T-helper 9 cell (primary cell): ENCODE data around the gene PPP2R2C.

Source experiments
- DNase-seq: peaks from one replicate; pipeline ENCODE4 v3.0.0-alpha.2; 2020

The PPP2R2C gene

DNA sequence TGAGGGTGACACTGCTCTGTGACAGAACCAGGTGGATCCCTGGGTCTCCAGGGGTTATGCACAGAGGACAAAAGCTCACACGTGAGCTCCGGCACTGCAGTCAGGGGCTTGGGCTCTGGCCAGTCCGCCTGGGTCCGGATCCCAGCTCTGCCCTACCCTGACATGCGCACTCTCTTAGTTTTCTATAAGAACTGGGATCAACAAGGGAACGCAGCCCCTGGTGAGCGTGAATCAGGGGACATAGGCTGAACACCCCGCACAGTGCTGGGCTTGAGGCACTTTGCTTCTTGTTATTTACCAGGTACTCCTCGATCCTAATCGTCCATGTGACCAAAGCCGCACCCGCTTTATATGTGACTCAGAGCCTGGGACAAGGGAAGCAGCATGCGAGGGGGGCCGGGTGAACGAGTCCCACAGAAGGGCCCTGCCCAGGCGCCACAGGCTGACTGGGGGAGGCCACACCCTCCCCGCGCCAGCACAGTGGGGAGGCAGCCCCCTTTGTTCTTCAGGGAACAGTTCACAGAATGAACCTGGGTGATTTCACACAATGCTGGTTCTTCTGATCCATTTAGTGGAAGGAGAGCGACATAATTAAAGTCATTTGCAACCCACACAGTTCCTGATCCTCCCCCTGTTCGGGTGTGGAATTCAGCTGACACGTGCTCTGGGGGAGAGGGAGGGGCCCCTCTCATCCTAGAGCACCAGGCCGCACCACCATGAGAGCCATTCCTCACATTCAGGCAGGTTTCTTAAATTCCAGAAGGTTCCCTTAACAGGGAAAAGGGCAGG, 147.2 kb downstream of the PPP2R2C start:
- no peak for DNase-seq

DNA sequence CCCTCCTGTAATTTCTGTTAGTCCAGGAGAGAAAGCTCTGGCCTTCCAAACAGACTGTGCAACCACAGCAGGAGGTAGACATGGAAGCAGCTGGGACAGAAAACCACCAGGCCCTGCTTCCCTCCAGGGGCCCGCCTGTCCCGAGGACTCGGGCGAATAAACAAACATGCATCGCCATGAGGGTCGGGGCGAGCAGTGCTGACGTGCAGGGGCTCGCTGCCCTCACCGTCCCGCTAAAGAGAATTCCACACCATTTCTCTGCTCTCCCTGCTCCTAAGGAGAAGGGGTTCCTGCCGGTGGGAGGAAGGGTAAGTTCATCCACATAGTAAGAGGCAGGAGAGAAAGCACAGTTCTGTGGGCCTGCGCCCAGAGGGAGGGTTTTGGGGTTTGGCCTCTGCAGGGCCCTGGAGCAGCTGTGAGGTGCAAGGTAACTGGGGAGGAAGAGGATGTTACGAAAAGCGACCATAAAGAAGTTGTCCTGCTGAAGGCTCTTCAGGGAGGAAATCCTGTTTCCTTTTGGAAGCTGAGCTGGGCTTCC, 147.9 kb downstream of the PPP2R2C start:
- no peak for DNase-seq

DNA sequence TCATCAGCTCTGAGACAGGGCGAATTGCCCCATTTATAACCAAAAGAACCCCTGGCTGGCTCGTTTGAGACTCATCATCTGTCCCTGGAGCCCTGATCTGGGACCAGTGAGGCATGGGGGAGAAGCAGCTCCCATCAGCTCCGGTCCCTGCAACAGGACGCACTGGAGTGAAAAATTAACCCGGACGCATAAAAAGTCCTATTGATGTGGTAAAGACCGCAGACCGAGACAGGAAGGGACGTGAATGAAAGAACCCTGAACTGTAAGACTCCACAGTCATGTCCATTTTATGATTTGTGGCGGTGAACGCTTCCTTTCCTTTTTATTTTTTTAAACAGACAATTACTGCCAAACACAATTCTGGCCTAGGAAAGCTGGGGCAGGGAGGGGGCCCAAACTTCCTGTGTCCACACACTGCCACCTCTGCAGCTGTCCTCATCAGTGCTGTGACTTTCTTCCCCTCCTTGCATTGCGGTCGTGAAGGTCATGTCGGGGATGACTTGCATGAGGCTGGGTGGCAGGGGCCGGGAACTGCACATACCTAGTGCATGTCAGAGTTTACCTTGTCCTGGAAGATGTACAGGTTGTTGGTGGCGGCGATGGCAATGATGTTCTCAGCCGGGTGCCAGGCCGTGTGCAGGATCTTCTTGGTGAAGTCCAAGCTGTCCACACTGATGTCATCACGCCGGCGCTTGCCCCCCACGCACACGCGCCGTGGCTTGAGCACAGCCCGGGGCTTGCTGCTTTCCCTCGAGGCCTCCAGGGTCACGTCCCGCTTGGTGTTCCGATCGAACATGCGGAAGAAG, 149.4 kb downstream of the PPP2R2C start:
- no peak for DNase-seq

DNA sequence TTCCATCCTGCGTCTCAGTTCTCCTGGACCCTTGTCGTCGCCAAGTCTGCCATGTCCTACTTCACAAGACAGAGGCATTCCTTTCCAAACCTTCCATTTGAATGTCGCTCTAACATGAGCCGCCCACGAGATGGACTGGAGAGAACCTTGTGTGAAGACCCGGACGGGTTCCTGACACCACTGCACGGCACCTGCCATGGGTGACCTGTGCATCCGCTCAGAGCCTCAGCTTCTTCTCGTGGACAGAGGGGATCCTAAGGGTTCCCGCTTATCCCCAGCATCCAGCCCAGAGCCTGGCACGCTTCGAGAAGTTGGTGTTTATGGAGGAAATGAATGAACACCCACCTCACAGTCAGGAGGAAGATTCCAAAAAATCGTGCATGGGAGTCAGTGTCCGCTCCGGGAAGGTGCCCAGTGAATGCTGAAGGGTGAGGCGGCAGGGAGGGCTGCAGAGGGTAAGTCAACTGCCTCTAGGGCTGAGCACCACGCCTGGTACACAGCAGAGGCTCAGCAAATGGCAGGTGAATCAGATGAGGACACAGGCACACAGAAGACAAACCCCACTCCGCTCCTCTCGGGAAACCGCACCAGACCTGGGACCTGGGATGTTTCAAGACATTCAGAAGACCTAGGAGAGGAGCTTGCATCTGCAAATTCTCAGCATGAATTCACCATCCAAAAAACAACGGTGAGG, 150.2 kb downstream of the PPP2R2C start:
- no peak for DNase-seq

DNA sequence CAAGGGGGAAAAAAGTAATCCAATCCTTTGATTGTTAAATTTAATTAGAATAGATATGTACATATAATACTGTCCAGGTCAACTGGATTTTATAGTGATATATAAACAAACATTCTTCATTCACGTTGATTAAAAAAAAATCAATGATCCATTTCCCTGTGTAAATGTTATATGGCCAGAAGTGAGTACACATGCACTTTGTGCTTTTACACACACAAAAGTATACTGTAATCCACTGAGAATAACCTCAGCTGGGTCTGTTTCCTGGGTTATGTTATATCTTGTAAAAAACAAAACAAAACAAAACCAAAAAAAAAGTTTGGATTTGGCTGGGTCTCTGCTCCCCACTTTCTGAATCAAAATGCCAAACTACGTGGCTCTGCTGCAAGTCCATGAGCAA, 151.1 kb downstream of the PPP2R2C start:
- no peak for DNase-seq

DNA sequence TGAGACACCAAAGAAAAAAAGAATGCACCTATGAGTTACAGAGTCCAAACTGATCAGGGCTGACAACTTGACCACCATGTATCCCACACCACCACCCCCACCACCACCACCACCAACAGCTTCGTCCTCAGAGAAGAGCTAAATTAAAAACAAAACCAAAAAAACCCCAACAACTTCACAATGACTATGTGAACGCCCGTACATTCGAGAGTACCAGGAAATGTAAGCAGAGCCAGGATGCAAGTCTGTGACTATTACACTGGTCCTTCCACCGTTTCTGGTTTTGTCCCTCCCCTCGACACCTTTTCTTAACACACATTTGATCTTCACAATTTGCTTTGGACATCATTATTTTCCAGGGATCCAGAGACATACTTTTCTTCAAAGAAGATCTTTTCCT, 151.8 kb downstream of the PPP2R2C start:
- DNase-seq, result no peak

DNA sequence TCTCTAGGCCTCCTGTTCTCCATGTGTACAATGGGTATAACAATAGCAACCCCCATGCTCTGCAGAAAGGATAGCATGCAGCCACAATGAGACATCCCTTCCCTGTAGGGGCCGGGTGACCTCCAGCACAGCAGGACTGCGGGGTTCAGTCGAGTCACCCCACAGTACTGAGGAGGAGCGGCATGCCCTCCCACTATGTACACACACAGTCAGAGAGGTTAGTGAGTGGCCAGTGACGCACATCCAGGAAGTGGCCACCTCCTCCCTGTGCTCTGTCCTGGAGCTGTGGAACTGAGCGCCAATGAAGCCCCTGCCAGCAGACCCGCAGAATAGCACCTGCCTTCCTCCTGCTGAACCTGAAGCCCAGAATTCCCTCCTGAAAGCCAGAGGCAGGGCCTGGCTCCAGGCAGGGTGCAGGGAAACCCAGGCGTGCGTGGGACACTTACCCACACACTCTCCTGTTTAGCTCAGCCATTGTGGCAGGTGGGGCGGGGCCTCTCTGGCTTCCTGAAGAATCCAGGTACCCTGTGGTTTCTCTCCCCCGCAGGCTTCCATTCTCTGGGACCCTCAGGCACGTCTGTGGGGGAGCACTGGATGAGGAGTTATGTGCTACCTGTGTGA, 152.8 kb downstream of the PPP2R2C start:
- DNase-seq, result no peak

DNA sequence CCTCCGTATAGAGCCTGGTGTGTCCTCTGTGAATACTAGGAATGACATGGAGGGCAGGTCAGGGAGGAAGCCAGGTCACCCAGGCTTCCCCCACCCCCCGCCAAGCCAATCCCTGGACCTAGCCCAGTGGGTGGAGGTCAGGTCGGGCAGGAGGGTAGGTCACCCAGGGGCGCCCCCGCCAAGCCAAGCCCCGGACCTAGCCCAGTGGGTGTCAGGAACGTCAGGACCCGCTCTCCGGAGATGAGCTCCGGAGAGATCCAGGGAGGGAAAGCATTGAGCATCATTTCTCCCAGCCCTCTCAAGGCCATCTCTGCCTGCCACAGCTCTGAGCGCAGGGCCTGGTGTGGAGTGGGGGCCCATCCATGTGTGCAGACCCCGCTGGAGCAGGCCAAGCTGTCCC, 154.2 kb downstream of the PPP2R2C start:
- DNase-seq, result no peak

DNA sequence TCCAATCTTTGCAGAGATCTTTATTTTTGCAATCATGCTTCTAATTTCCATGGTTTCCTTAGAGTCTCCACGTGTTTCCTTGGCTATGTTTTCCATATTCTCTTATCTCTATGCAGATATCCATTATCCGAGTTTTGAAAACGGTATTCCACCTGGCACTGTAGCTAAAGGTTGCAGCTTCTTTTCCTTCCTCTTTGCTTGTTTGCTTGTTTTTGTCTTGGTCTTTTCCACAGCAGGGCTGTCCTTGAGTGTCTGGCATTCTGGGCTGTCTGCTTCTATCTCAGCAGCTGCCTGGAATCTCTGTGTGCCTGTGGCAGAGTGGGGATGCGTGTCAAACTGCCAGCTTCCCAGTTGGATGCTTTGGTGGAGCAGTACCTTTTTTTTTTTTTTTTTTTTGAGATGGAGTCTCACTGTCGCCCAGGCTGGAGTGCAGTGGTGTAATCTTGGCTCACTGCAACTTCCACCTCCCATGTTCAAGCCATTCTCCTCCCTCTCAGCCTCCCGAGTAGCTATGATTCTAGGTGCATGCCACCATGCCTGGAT, 155.9 kb downstream of the PPP2R2C start:
- DNase-seq, result no peak

DNA sequence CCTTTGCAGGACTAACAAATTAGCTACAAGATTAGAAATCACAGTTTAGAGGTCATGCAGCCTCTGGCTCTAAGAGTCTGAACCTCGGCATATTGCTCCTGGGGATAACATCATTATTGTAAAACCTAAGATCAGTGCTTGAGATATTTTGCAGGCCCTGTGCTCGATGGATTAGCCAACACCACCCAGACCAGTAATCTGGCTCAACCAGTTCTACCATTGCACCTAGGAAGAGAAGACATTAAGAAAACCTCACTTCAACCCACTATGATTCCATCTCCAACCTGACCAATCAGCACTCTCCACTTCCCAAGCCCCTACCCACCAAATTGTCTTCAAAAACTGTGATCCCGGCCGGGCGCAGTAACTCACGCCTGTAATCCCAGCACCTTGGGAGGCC, 159.2 kb downstream of the PPP2R2C start:
- DNase-seq, result no peak

DNA sequence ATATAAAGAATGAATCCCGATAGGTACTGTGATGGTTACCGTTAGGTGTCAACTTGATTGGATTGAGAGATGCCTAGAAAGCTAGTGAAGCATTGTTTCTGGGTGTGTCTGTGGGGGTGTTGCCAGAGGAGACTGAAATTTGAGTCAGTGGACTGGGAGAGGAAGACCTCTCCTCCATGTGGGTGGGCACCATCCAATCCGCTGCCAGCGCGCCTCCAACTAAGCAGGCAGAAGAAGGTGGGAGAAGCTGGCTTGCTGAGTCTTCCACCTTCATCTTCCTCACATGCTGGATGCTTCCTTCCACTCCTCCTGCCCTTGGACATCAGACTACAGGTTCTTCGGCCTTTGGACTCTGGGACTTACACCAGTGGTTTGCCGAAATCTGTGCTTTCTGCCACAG, 162.6 kb downstream of the PPP2R2C start:
- no peak for DNase-seq

DNA sequence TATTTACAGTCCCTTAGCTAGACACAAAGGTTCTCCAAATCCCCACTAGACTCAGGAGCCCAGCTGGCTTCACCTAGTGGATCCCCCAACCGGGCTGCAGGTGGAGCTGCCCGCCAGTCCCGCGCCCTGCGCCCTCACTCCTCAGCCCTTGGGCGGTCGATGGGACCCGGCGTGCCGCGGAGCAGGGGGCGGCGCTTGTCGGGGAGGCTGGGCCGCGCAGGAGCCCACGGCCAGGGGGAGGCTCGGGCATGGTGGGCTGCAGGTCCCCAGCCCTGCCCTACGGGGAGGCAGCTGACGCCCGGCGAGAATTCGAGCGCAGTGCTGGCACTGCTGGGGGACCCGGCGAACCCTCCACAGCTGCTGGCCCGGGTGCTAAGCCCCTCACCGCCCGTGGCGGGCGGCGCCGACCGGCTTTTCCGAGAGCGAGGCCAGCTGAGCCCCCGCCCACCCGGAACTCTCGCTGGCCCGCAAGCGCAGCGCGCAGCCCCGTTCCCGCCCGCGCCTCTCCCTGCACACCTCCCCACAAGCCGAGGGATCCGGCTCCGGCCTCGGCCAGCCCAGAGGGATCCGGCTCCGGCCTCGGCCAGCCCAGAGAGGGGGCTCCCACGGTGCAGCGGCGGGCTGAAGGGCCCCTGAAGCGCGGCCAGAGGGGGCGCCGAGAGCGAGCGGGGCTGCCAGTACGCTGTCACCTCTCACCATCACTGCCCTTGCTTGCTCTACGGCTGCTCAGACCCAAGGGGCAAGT, 163.3 kb downstream of the PPP2R2C start:
- DNase-seq, result no peak

DNA sequence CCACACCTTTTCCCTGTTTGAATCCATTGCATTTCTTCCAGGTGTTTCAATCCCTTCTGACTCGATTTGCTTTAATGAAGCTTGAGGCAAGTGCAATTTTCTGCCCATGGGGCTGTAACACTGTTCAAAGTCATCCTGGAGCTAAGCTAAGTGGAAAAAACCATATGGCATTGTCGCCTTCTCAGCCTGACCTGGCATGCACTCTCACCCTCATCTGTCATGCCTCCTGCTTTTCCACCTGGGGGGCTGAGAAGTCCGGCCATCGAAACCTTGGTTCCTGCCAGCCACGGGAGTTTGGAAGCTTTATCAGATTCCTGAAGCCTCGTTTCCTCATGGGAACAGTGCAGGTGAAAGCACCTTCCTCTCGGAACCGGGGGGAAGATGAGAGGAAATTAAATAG, 164.5 kb downstream of the PPP2R2C start:
- no peak for DNase-seq

DNA sequence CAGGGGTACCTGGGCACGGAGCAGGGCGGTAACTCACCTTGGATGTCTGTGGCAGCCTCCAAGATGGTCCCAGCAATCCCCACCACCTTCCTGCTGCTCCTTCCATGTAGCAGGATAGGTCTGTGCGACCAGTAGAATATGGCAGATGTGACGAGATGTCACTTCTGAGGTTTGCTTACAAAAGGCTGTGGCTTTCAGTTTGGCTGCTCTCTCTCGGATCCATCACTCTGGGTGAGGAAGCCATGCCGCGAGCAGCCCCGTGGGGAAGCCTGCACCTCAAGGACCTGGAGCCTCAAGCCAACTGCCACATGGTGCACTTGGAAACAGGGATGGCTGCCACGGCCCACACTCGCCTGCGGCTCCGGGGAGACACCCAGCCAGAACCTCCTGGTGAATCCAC, 165.2 kb downstream of the PPP2R2C start:
- no peak for DNase-seq

DNA sequence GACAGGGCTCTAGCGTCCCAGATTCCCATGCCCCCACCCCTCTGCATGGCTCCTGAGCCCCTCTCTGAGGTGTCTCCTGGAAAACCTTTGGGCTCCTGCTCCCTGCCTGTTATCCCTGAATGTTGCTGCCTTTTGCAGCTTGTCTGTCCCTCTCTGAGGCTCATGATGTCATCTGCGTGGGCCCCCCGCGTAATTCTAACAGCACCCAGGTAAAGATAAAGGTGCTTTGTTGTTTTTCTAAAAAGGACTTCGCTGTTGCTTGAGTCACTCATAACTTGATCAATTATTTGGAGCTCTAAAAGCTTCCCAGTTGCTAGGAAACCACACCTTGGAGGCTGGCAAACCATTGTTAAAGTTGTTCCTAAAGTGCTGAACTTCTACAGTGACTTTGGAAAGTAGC, 166.1 kb downstream of the PPP2R2C start:
- DNase-seq, result no peak

DNA sequence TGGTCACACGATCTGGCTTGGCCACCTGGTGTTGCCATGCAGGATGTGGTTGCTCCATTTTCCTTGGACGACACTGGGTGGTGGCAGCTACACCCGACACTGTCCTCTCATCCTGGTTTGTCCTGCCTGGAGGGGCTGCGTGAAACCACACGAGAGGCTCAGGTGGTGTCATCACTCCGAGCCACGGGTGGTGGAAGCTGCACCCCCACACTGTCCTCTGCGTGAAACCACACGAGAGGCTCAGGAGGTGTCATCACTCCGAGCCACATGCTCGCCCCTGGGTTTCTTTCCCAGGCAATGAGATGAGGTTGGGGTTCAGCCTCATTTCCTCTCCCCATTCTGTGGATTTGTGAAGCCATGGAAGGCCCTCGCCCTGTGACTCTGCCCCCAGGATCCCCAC, 168.5 kb downstream of the PPP2R2C start:
- DNase-seq, result no peak

DNA sequence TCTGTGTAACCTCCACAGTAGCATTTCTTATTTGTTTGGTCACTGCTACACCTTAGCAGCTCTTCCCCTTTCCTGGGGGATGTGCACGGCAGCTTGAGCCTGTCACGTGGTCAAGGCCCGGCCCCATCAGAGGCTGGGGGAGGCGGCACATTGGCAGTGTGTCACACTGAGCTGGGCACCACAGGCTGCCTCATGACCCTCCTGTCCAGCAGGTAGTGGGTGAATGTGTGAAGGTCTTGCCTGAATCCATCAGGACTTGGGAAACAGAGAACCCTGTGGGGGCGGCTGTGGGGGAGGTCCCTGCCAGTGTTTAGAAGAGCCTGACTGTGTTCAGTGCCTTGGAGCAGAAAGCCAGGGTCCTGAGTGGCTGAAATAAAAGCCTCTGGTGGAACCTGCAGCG, 169.5 kb downstream of the PPP2R2C start:
- no peak for DNase-seq

DNA sequence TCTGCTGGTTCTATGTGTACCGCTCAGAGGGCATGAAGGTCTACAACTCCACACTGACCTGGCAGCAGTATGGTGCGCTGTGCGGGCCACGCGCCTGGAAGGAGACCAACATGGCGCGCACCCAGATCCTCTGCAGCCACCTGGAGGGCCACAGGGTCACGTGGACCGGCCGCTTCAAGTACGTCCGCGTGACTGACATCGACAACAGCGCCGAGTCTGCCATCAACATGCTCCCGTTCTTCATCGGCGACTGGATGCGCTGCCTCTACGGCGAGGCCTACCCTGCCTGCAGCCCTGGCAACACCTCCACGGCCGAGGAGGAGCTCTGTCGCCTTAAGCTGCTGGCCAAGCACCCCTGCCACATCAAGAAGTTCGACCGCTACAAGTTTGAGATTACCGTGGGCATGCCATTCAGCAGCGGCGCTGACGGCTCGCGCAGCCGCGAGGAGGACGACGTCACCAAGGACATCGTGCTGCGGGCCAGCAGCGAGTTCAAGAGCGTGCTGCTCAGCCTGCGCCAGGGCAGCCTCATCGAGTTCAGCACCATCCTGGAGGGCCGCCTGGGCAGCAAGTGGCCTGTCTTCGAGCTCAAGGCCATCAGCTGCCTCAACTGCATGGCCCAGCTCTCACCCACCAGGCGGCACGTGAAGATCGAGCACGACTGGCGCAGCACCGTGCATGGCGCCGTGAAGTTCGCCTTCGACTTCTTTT, 170.5 kb downstream of the PPP2R2C start:
- DNase-seq, result no peak

DNA sequence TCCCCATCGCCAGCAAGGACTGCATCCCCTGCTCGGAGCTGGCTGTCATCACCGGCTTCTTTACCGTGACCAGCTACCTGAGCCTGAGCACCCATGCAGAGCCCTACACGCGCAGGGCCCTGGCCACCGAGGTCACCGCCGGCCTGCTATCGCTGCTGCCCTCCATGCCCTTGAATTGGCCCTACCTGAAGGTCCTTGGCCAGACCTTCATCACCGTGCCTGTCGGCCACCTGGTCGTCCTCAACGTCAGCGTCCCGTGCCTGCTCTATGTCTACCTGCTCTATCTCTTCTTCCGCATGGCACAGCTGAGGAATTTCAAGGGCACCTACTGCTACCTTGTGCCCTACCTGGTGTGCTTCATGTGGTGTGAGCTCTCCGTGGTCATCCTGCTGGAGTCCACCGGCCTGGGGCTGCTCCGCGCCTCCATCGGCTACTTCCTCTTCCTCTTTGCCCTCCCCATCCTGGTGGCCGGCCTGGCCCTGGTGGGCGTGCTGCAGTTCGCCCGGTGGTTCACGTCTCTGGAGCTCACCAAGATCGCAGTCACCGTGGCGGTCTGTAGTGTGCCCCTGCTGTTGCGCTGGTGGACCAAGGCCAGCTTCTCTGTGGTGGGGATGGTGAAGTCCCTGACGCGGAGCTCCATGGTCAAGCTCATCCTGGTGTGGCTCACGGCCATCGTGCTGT, 171.2 kb downstream of the PPP2R2C start:
- no peak for DNase-seq

DNA sequence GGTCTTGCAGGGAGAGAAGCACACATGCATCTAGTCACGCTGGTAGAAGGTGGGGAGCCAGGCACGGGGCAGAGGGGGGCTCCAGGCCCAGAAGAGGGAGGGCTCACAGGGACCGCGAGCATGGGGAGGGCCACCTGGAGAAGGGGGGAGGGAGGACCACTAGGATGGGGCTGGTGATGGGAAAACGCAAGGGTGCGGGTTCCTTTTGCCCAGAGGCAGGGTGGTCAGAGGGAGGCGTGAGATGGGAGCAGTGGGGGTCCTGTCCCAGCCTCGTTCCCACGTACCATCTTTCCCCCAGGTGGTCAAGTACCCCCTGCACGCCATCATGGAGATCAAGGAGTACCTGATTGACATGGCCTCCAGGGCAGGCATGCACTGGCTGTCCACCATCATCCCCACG, 172.1 kb downstream of the PPP2R2C start:
- no peak for DNase-seq

DNA sequence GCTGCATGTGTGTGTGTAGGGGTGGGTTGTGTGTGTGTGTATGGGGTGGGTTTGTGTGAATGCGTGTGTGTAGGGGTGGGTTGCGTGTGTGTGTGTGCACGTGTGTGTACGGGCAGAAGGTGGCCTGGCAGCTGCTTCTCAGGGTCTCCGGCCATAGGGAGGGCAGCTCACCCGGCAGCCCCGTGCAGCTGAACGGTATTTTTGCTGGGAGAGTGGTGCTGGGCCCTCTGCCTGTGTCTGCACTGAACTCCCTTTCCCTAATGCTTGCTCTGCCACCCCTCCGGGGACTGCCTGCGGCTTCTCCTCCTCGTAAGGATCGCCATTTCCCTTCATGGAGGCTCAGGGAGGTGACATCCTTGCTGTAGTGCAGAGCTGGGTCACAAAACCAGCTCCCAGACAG, 172.5 kb downstream of the PPP2R2C start:
- no peak for DNase-seq
